ENCODE data around the gene SETD1A.
A peak's percentile ranks its signal among the peaks of the same experiment; 100 is the strongest.

SETD1A gene

GRCh38 chr16:31031276-31031675 lies 73.7 kb downstream of the SETD1A start:
- H2BK12ac ChIP-seq (ENCODE audit: low read length), result no peak overlapping the region
- no peak overlapping the region for H2BK5ac ChIP-seq (ENCODE audit: low read depth, low read length, poor library complexity)
- no peak overlapping the region for H3K14ac ChIP-seq (ENCODE audit: low read length)
- no peak overlapping the region for H3K4ac ChIP-seq (ENCODE audit: low read depth, low read length)
- H4K91ac ChIP-seq (ENCODE audit: low read depth, low read length), result no peak overlapping the region
- H3K27me3 ChIP-seq (ENCODE audit: insufficient read depth, low read length), result no peaks in the 10 kb centered on the region
- no peak for DNase-seq
- H3K4me1 ChIP-seq (ENCODE audit: control insufficient read depth in 1 of 2, insufficient read depth in 2 of 2, low read length in 2 of 2), result peaks cover 6 to 10% of the 10 kb centered on the region in 2 experiments
- no peak overlapping the region for H3K4me3 ChIP-seq (ENCODE audit: low read depth, low read length)
- H4K8ac ChIP-seq (ENCODE audit: low read depth, low read length), result no peak overlapping the region
- no CpG with 5 or more reads among the region's 4 CpGs for WGBS (ENCODE audit: extremely low coverage, insufficient coverage, insufficient read length)
- H3K79me2 ChIP-seq (ENCODE audit: control insufficient read depth, insufficient read depth, low read length, poor library complexity), result peaks cover 4% of the 10 kb centered on the region
- no peak overlapping the region for H2BK120ac ChIP-seq (ENCODE audit: insufficient read depth, low read length, poor library complexity)
- H3K9me3 ChIP-seq (ENCODE audit: insufficient read depth, low read depth, low read length), result peaks cover 2% of the 10 kb centered on the region
- no peak overlapping the region for H2AK5ac ChIP-seq (ENCODE audit: low read length)
- no peak overlapping the region for H3K27ac ChIP-seq (ENCODE audit: low read depth, low read length)
- H4K12ac ChIP-seq (ENCODE audit: low read depth, low read length), result no peak overlapping the region
- H3K18ac ChIP-seq (ENCODE audit: low read length), result no peak overlapping the region
- peaks cover 6% of the 10 kb centered on the region for H3K79me1 ChIP-seq (ENCODE audit: low read length)
- H3K36me3 ChIP-seq (ENCODE audit: control insufficient read depth in 1 of 2, insufficient read depth in 2 of 2, low read length in 2 of 2), result peaks cover 3% of the 10 kb centered on the region in 2 experiments
- no peak overlapping the region for H3K9ac ChIP-seq (ENCODE audit: low read length)
- no peak overlapping the region for H3K23ac ChIP-seq (ENCODE audit: low read length)
- H3K4me2 ChIP-seq (ENCODE audit: low read length), result no peak overlapping the region
- no peak overlapping the region for H2AFZ ChIP-seq (ENCODE audit: insufficient read depth, low read length, poor library complexity)

- Histone ChIP-seq H3K4me2 (ENCODE audit: low read length) (peak within 1 kb of the TSS; percentile 97), H3K9me3 (ENCODE audit: insufficient read depth, low read depth, low read length) (peaks cover 2% of the 10 kb centered on the region), H2BK12ac (ENCODE audit: low read length) (no peak within 1 kb of the TSS), H3K27me3 (ENCODE audit: insufficient read depth, low read length) (no peaks in the 10 kb centered on the region), H3K79me2 (ENCODE audit: control insufficient read depth, insufficient read depth, low read length, poor library complexity) (peaks cover 4% of the 10 kb centered on the region), H3K4me1 (ENCODE audit: control insufficient read depth in 1 of 2, insufficient read depth in 2 of 2, low read length in 2 of 2) (peaks cover 6 to 10% of the 10 kb centered on the region in 2 experiments), H2AK5ac (ENCODE audit: low read length) (peak within 1 kb of the TSS; percentile 51), H3K23ac (ENCODE audit: low read length) (no peak within 1 kb of the TSS), H3K4ac (ENCODE audit: low read depth, low read length) (peak within 1 kb of the TSS; percentile 24), H3K79me1 (ENCODE audit: low read length) (peaks cover 6% of the 10 kb centered on the region), H3K14ac (ENCODE audit: low read length) (peak within 1 kb of the TSS; percentile 85), H3K18ac (ENCODE audit: low read length) (peak within 1 kb of the TSS; percentile 71), H4K12ac (ENCODE audit: low read depth, low read length) (peak within 1 kb of the TSS; percentile 92), H2BK120ac (ENCODE audit: insufficient read depth, low read length, poor library complexity) (peak within 1 kb of the TSS; percentile 40), H4K8ac (ENCODE audit: low read depth, low read length) (peak within 1 kb of the TSS; percentile 96), H3K9ac (ENCODE audit: low read length) (peak within 1 kb of the TSS; percentile 82), H4K91ac (ENCODE audit: low read depth, low read length) (peak within 1 kb of the TSS; percentile 90), H3K36me3 (ENCODE audit: control insufficient read depth in 1 of 2, insufficient read depth in 2 of 2, low read length in 2 of 2) (peaks cover 5 to 7% of the 10 kb centered on the region in 2 experiments), H2AFZ (ENCODE audit: insufficient read depth, low read length, poor library complexity) (peak within 1 kb of the TSS; percentile 96), H2BK5ac (ENCODE audit: low read depth, low read length, poor library complexity) (peak within 1 kb of the TSS; percentile 63), H3K4me3 (ENCODE audit: low read depth, low read length) (peak within 1 kb of the TSS; percentile 92), H3K27ac (ENCODE audit: low read depth, low read length) (no peak within 1 kb of the TSS)
- WGBS (ENCODE audit: extremely low coverage, insufficient coverage, insufficient read length), result no CpG with 5 or more reads among the region's 75 CpGs
- DNase-seq, result peak; percentile 94 to 99
Measured at GRCh38 chr16:31032736-31033708, 75.5 kb downstream of the SETD1A start, which contains the start of gene STX4. STX4 (plus strand) TSS chr16:31033558; CDS start chr16:31033806, 248 bp downstream.

DNA sequence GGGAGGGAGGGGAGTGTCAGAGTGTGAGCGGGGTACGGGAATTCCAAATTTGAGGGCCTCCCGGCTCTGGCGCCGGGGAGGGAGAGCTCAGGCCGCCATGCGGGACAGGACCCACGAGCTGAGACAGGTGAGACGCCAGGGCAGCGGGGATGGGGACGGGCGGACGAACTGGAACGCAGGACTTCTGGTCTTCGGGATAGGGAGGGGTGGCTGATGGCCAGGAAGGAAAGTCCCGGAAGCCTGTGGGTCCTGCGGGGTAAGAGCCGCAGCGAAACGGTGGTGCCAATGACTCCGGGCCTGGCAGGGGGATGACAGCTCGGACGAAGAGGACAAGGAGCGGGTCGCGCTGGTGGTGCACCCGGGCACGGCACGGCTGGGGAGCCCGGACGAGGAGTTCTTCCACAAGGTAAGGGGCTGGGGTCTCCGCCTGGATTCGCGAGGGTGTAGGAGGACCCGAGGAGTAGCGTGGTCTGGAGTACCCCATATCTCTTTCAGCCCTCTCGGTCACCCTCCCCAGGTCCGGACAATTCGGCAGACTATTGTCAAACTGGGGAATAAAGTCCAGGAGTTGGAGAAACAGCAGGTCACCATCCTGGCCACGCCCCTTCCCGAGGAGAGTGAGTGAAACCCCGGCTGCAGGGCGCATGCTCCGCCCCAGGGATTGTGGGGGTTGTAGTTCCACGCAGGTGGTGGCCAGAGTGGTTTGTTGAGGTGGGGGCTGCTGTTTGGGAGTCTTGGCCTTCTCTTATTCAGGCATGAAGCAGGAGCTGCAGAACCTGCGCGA lies 76.3 kb downstream of the SETD1A start:
- H3K79me1 ChIP-seq (ENCODE audit: low read length), result peaks cover 6% of the 10 kb centered on the region
- H2BK5ac ChIP-seq (ENCODE audit: low read depth, low read length, poor library complexity), result peak overlapping the region; percentile 63
- no peak overlapping the region for H3K23ac ChIP-seq (ENCODE audit: low read length)
- H3K27ac ChIP-seq (ENCODE audit: low read depth, low read length), result no peak overlapping the region
- peak overlapping the region; percentile 56 for H3K18ac ChIP-seq (ENCODE audit: low read length)
- H3K9me3 ChIP-seq (ENCODE audit: insufficient read depth, low read depth, low read length), result peaks cover 2% of the 10 kb centered on the region
- peak overlapping the region; percentile 38 for H4K91ac ChIP-seq (ENCODE audit: low read depth, low read length)
- peaks cover 4% of the 10 kb centered on the region for H3K79me2 ChIP-seq (ENCODE audit: control insufficient read depth, insufficient read depth, low read length, poor library complexity)
- H3K27me3 ChIP-seq (ENCODE audit: insufficient read depth, low read length), result no peaks in the 10 kb centered on the region
- WGBS (ENCODE audit: extremely low coverage, insufficient coverage, insufficient read length), result no CpG with 5 or more reads among the region's 47 CpGs
- H2AK5ac ChIP-seq (ENCODE audit: low read length), result no peak overlapping the region
- H3K4ac ChIP-seq (ENCODE audit: low read depth, low read length), result peak overlapping the region; percentile 24
- peak overlapping the region; percentile 57 for H4K12ac ChIP-seq (ENCODE audit: low read depth, low read length)
- H4K8ac ChIP-seq (ENCODE audit: low read depth, low read length), result peak overlapping the region; percentile 56
- H2BK12ac ChIP-seq (ENCODE audit: low read length), result no peak overlapping the region
- H2BK120ac ChIP-seq (ENCODE audit: insufficient read depth, low read length, poor library complexity), result no peak overlapping the region
- peak overlapping the region; percentile 97 for H3K4me2 ChIP-seq (ENCODE audit: low read length)
- H3K4me1 ChIP-seq (ENCODE audit: control insufficient read depth in 1 of 2, insufficient read depth in 2 of 2, low read length in 2 of 2), result peaks cover 6 to 10% of the 10 kb centered on the region in 2 experiments
- peak; percentile 81 to 88 for DNase-seq
- peak overlapping the region; percentile 82 for H3K9ac ChIP-seq (ENCODE audit: low read length)
- H3K36me3 ChIP-seq (ENCODE audit: control insufficient read depth in 1 of 2, insufficient read depth in 2 of 2, low read length in 2 of 2), result peaks cover 14 to 15% of the 10 kb centered on the region in 2 experiments
- peak overlapping the region; percentile 67 for H2AFZ ChIP-seq (ENCODE audit: insufficient read depth, low read length, poor library complexity)
- peak overlapping the region; percentile 92 for H3K4me3 ChIP-seq (ENCODE audit: low read depth, low read length)
- peak overlapping the region; percentile 58 for H3K14ac ChIP-seq (ENCODE audit: low read length)
